GM12864 (cell line): Measurements from ENCODE around the gene CDK18.

Experiments
- DNase-seq: peaks from one replicate; pipeline ENCODE4 v3.0.0-alpha.2; 2011; ENCODE audit warnings: low read depth
- H3K4me3 ChIP-seq: 2 replicates; pipeline ENCODE4 v1.5.1; 2011; ENCODE audit warnings: mild to moderate bottlenecking, low read depth, low read length, control low read depth
- TF ChIP-seq, protein P1 (sequence below): IDR thresholded peaks from 2 replicates; pipeline ENCODE4 v1.5.1; 2011; ENCODE audit warnings: low read depth, mild to moderate bottlenecking, moderate library complexity, low read length, control low read depth, inconsistent platforms; ENCODE audit errors: missing control alignments

The CDK18 gene

DNA sequence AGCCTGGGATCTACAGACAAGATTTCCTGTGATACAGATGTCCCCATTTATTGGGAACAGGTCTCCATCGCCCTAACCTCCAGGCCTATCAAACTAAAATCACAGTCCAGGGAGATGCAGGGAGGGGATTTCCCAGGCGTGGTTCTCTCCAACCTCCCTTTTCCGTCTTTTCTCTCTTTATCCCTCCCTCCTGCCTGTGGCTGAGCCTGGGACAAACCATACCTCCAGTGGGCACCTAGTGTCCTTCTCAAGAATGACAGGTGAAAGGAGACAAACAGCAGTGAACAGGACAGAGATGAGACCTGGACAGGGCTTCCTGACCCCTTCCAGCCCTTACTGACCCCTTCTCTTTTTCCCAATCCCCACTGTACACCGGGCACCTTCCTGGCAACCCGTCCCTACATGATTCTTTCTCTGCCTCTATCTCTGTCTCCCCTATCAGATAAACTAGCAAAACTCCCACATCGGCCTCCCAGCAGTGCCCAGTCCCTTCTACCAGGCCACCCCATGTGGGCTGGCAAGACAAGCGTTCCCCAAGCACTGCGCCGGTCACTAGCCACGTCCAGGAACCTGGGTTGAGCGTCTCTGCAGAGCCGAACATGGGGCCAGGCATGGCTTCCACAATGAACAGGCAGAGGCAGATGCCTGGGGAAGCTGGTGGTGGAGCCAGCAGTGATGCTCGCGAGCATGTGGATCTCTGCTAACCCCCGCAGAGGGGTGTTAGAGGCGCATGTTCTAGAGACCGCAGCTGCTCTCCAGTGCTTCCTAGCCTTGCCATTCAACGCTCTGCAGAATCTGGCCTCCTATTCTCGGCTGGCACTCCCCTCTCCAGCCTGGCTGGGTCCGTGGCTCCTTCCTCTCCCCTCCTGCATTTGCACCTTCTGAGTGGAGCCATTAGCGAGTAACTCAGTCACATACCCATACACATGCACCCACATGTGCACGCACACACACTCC lies 72.6 kb downstream of the CDK18 start:
- no peak overlapping the region for H3K4me3 ChIP-seq
- TF ChIP-seq, protein P1, sequence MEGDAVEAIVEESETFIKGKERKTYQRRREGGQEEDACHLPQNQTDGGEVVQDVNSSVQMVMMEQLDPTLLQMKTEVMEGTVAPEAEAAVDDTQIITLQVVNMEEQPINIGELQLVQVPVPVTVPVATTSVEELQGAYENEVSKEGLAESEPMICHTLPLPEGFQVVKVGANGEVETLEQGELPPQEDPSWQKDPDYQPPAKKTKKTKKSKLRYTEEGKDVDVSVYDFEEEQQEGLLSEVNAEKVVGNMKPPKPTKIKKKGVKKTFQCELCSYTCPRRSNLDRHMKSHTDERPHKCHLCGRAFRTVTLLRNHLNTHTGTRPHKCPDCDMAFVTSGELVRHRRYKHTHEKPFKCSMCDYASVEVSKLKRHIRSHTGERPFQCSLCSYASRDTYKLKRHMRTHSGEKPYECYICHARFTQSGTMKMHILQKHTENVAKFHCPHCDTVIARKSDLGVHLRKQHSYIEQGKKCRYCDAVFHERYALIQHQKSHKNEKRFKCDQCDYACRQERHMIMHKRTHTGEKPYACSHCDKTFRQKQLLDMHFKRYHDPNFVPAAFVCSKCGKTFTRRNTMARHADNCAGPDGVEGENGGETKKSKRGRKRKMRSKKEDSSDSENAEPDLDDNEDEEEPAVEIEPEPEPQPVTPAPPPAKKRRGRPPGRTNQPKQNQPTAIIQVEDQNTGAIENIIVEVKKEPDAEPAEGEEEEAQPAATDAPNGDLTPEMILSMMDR, result no peak
- DNase-seq, result no peak

DNA sequence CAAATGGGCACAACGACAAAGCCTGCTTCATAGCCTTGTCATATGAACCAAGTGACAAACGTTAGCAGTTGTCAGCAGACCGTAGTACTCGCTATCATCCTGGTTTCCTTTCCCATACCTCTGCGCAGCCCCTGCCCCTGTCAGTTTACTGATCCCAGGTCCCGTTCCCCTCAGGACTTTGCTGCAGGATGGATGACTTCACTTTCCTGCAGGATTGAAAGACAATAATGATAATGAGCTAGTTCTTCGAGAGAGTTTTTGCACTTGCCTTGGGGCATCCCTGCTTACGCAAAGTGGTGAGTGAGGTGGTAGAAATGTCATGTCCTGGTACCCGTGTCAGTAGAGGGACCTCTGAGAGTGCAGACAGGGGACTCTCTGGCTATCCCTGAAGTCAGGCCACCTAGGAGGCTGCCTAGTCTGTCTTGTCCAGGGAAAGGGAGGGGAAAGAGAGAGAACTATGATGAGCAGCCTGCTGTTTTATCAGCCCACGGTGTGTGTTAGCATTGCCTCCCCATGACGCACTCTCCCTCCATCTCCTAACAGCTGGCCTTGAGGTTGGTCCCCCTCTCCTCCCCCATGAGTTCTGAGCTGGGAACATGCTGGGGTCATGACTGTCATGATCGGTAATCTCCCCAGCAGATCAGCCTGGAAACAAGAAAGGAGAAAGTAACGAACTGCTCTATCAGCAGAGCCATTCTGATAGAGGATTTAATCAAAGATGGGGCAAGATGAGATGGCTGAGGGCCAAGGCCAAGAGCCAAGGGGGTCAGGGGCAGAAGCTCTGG lies 73.6 kb downstream of the CDK18 start:
- TF ChIP-seq, protein P1, result no peak

DNA sequence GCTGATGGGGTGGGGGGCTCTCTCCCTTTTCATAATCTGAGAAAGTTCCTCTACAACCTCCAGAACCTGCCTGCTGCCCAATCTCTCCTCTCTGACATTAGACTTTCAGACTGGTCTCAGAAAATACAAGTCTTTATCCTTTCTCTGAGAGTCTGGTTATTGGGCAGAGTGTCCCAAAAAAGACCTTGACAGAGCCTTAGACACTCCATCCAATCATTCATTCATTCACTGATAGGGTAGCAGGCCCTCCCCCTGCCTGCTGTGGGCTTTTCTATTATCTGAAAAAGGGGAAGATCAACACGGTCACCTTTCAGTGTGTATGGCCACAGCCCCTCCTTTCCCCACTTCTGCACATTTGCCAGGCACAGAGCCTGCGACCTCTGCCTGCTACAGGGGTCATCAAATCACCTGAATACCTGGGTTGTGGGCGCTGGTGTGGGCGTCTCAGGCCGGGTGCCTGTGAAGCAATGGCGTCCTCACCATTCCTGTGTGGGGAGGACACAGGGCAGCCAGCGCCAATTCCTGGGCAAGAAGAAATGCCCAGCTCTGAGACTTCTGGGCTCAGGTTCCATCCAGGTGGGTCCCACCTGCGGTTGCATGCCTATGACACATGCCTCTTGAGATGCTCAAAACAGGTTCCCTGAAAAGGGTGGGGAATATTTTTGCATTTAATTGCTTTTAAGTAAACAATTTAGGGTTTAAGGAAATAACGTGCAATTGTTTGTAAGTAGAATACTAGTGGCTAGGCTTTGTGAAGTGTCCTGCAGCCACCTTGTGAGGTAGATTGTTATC lies 74.5 kb downstream of the CDK18 start:
- no peak overlapping the region for H3K4me3 ChIP-seq
- TF ChIP-seq, protein P1, result no peak
- no peak for DNase-seq

More for the DNA sequence above, 73.6 kb downstream of the CDK18 start:
- H3K4me3 ChIP-seq, result no peak overlapping the region
- DNase-seq, result no peak

DNA sequence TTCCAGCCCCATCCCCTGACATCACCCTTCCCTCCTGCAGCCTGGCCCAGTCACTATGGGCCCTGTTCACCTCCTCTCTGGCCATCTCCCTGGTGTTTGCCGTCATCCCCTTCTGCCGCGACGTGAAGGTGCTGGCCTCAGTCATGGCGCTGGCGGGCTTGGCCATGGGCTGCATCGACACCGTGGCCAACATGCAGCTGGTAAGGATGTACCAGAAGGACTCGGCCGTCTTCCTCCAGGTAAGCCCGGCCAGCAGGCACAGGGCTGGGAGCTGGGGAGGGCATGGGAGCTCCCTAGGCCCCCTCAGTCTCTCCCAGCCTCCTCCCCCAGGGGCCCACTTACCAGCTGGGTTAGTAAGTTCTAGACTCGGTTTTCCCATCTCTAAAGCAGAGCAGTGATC lies 75.2 kb downstream of the CDK18 start:
- TF ChIP-seq, protein P1, result no peak
- no peak for DNase-seq

DNA sequence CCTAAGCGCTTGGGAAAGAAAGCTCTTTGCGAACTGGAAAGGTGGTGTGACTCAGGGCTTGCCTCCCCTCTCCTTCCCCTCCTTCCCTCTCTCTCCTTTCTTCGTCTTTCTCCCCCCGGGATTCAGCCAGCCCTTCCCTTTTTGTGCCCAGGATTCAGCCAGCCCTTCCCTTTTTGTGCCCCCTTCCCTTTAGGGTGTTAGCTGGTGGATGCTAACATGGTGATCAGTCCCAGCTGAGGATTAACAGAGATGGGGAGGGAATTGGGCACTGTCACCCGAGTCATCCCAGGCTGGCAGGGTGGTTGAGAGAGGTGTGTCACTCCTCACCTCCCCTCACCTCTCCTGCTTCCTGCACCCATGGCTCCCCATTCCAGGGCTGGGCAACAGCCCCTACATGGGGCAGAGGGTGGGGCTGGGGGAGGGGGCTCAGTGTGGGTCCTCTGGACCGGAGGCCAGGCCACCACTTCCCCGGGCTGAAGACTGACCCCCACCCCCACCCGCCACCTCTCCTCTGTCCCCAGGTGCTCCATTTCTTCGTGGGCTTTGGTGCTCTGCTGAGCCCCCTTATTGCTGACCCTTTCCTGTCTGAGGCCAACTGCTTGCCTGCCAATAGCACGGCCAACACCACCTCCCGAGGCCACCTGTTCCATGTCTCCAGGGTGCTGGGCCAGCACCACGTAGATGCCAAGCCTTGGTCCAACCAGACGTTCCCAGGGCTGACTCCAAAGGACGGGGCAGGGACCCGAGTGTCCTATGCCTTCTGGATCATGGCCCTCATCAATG lies 75.9 kb downstream of the CDK18 start:
- no peak for DNase-seq
- no peak overlapping the region for H3K4me3 ChIP-seq
- TF ChIP-seq, protein P1, result no peak

More for the DNA sequence above, 75.2 kb downstream of the CDK18 start:
- H3K4me3 ChIP-seq, result no peak overlapping the region

DNA sequence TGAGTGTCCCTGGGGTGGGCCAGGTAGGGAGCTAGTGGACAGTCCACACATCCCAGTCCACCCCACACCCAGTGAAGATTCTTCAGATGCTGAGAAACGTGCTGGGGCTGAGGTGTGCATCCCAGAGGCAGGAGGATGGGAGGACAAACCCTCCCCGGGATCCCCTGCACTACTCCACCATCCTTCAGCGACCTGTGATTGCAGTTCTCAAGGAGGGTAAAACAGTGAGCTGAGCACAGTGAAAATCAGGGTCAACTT lies 76.4 kb downstream of the CDK18 start:
- TF ChIP-seq, protein P1, result no peak
- DNase-seq, result no peak
- H3K4me3 ChIP-seq, result no peak overlapping the region
